SK-N-SH treated with all-trans-retinoic acid at 6 μM for 48 hours (cell line): ENCODE measurements around the gene POLR2F.

Source experiments
- ARNTL ChIP-seq: fragments of 450-650 bp; formaldehyde crosslinking; IDR thresholded peaks from 2 replicates; pipeline ENCODE4 v1.5.0; 2020; ENCODE audit warnings: low read depth, mild to moderate bottlenecking, moderate library complexity, borderline replicate concordance
- BACH2 ChIP-seq: fragments of 250-450 bp; sonication (Bioruptor Pico); IDR thresholded peaks from 2 replicates; pipeline ENCODE4 v1.9.0; 2021; ENCODE audit warnings: mild to moderate bottlenecking, borderline replicate concordance
- CSDC2 ChIP-seq: fragments of 250-450 bp; sonication (Bioruptor Pico); IDR thresholded peaks from 2 replicates; pipeline ENCODE4 v1.5.0; 2020; ENCODE audit warnings: mild to moderate bottlenecking, moderate library complexity
- ESRRG ChIP-seq: fragments of 250-450 bp; sonication (Bioruptor Pico); IDR thresholded peaks from 2 replicates; pipeline ENCODE4 v1.6.1; 2021; ENCODE audit warnings: mild to moderate bottlenecking
- ISL1 ChIP-seq: fragments of 250-450 bp; sonication (Bioruptor Pico); IDR thresholded peaks from 2 replicates; pipeline ENCODE4 v2.1.2; 2022; ENCODE audit warnings: mild to moderate bottlenecking, moderate library complexity
- OSR1 ChIP-seq: fragments of 250-450 bp; sonication (Bioruptor Pico); IDR thresholded peaks from 2 replicates; pipeline ENCODE4 v1.8.0; 2022; ENCODE audit warnings: moderate library complexity, mild to moderate bottlenecking, inconsistent platforms
- RARB ChIP-seq: fragments of 250-450 bp; sonication (Bioruptor Pico); IDR thresholded peaks from 2 replicates; pipeline ENCODE4 v1.8.0; 2021; ENCODE audit warnings: mild to moderate bottlenecking, moderate library complexity
- SNAI2 ChIP-seq: fragments of 250-450 bp; sonication (Bioruptor Pico); IDR thresholded peaks from 2 replicates; pipeline ENCODE4 v1.5.0; 2020; ENCODE audit warnings: mild to moderate bottlenecking, moderate library complexity
- ZC3H10 ChIP-seq: fragments of 250-450 bp; sonication (Bioruptor Pico); IDR thresholded peaks from 2 replicates; pipeline ENCODE4 v1.5.1; 2021; ENCODE audit warnings: mild to moderate bottlenecking, moderate library complexity
- ZFP30 ChIP-seq: fragments of 450-650 bp; formaldehyde crosslinking; IDR thresholded peaks from 2 replicates; pipeline ENCODE4 v1.5.0; 2022; ENCODE audit warnings: mild to moderate bottlenecking, moderate library complexity
- ZNF565 ChIP-seq: fragments of 450-650 bp; formaldehyde crosslinking; conservative IDR thresholded peaks from 2 replicates; pipeline ENCODE4 v1.5.0; 2020; ENCODE audit warnings: low read depth, mild to moderate bottlenecking, moderate library complexity
- TF ChIP-seq, protein P1 (sequence below): fragments of 250-450 bp; sonication (Bioruptor Pico); IDR thresholded peaks from 2 replicates; pipeline ENCODE4 v1.8.0; 2020; ENCODE audit warnings: mild to moderate bottlenecking, moderate library complexity, borderline replicate concordance
- TF ChIP-seq, protein P2 (sequence below): fragments of 250-450 bp; sonication (Bioruptor Pico); IDR thresholded peaks from 2 replicates; pipeline ENCODE4 v1.5.1; 2020; ENCODE audit warnings: low read depth, mild to moderate bottlenecking, moderate library complexity

DNA sequence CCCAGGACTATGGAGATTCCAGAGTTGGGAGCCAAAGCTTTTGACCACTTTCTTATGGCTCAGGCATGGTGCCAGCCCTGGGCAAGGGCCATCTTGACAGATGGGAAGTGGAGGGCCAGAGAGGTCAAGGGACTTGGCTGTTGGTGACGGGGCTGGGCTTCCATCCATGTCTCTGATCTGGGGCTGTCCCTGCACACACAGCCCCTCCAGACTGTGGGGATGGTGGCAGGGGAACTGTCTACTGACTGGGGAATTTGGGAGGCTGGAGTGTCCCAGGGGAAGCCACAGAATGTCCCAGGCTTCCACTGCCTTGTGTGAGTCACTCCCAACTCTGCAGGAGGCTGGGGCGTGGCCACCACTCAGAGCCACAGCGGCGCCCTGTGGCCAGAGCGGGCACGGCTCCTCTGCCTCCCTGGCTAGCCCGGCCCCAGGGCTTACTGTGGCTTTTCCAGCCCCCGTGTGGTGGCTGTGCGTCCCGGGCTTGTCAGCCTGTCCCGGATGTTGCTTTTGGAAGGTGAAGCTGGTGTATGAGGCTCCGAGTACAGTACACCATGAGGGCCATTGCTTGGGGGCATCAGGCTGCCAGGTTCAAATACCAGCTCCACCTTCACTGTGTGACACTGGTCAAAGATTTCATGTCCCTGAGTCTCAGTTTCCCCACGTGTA is 19.7 kb upstream of the POLR2F start:
- no peak for TF ChIP-seq ISL1 (CRISPR knock-in tag)
- TF ChIP-seq, protein P1, sequence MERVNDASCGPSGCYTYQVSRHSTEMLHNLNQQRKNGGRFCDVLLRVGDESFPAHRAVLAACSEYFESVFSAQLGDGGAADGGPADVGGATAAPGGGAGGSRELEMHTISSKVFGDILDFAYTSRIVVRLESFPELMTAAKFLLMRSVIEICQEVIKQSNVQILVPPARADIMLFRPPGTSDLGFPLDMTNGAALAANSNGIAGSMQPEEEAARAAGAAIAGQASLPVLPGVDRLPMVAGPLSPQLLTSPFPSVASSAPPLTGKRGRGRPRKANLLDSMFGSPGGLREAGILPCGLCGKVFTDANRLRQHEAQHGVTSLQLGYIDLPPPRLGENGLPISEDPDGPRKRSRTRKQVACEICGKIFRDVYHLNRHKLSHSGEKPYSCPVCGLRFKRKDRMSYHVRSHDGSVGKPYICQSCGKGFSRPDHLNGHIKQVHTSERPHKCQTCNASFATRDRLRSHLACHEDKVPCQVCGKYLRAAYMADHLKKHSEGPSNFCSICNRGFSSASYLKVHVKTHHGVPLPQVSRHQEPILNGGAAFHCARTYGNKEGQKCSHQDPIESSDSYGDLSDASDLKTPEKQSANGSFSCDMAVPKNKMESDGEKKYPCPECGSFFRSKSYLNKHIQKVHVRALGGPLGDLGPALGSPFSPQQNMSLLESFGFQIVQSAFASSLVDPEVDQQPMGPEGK (CRISPR knock-in tag): no peak
- no peak for TF ChIP-seq ZC3H10
- TF ChIP-seq, protein P2, sequence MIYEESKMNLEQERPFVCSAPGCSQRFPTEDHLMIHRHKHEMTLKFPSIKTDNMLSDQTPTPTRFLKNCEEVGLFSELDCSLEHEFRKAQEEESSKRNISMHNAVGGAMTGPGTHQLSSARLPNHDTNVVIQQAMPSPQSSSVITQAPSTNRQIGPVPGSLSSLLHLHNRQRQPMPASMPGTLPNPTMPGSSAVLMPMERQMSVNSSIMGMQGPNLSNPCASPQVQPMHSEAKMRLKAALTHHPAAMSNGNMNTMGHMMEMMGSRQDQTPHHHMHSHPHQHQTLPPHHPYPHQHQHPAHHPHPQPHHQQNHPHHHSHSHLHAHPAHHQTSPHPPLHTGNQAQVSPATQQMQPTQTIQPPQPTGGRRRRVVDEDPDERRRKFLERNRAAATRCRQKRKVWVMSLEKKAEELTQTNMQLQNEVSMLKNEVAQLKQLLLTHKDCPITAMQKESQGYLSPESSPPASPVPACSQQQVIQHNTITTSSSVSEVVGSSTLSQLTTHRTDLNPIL (CRISPR knock-in tag): no peak
- no peak for TF ChIP-seq RARB (CRISPR knock-in tag)
- no peak for TF ChIP-seq BACH2 (CRISPR knock-in tag)
- TF ChIP-seq ZNF565 (CRISPR knock-in tag): no peak
- TF ChIP-seq ZFP30 (CRISPR knock-in tag): no peak
- TF ChIP-seq OSR1 (CRISPR knock-in tag): no peak
- no peak for TF ChIP-seq ESRRG (CRISPR knock-in tag)
- TF ChIP-seq CSDC2: no peak
- TF ChIP-seq SNAI2 (CRISPR knock-in tag): no peak; the same call in 1 of the 2 replicates
- TF ChIP-seq ARNTL: no peak
